ENCODE results near the gene MPPED1. TPM values are rescaled to one million over a fixed set of nuclear protein-coding genes. Genes with fewer than 3 reads are reported as not detected.
A peak's percentile ranks its signal among the peaks of the same experiment; 100 is the strongest.

Gene MPPED1
- total RNA-seq, 1 experiment from 2014 or later, result not detected

- no peak for DNase-seq (ENCODE audit: low spot score)
- Histone ChIP-seq H3K27ac (ENCODE audit: low read depth, low read length, poor library complexity, severe bottlenecking) (no peak overlapping the region), H3K9me3 (ENCODE audit: low read depth, low read length, poor library complexity, severe bottlenecking) (no peaks in the 10 kb centered on the region), H3K4me3 (ENCODE audit: low read depth, low read length, poor library complexity, severe bottlenecking) (no peak overlapping the region), H3K4me1 (ENCODE audit: insufficient read depth, low read length, poor library complexity, severe bottlenecking) (no peaks in the 10 kb centered on the region), H3K27me3 (replicated peaks; ENCODE audit: insufficient read depth, low read depth, low read length, poor library complexity) (no peaks in the 10 kb centered on the region), H3K36me3 (ENCODE audit: insufficient read depth, low read length, poor library complexity, severe bottlenecking) (no peaks in the 10 kb centered on the region)
- intact Hi-C loops (cut with micrococcal nuclease; ENCODE audit: unreplicated experiment), result no loop called here
- no TSS peak for BruUV-seq (replicated peaks)
- CTCF ChIA-PET, result no interaction called here
- TF ChIP-seq CTCF (conservative IDR thresholded peaks at IDR 0.05; ENCODE audit: low read depth, low read length) (no peak), EZH2 (IDR thresholded peaks at IDR 0.05; ENCODE audit: borderline replicate concordance, low read depth, low read length, poor library complexity, severe bottlenecking) (no peak)
- POLR2A ChIA-PET (ENCODE audit: low non-redundant PET), result no interaction called here
These were observed 103.6 kb downstream of the MPPED1 start for GRCh38 chr22:43515411-43515810.

GRCh38 chr22:43515902-43516301, 104.1 kb downstream of the MPPED1 start:
- no peak overlapping the region for H3K27ac ChIP-seq (ENCODE audit: low read depth, low read length, poor library complexity, severe bottlenecking)
- POLR2A ChIA-PET (ENCODE audit: low non-redundant PET), result no interaction called here
- DNase-seq (ENCODE audit: low spot score), result no peak
- H3K9me3 ChIP-seq (ENCODE audit: low read depth, low read length, poor library complexity, severe bottlenecking), result no peaks in the 10 kb centered on the region
- intact Hi-C loops (cut with micrococcal nuclease; ENCODE audit: unreplicated experiment), result no loop called here
- TF ChIP-seq CTCF (conservative IDR thresholded peaks at IDR 0.05; ENCODE audit: low read depth, low read length) (0 out of 2 replicates have a peak, but pooled peaks have one; percentile 15), EZH2 (IDR thresholded peaks at IDR 0.05; ENCODE audit: borderline replicate concordance, low read depth, low read length, poor library complexity, severe bottlenecking) (no peak)
- H3K4me1 ChIP-seq (ENCODE audit: insufficient read depth, low read length, poor library complexity, severe bottlenecking), result no peaks in the 10 kb centered on the region
- no peak overlapping the region for H3K4me3 ChIP-seq (ENCODE audit: low read depth, low read length, poor library complexity, severe bottlenecking)
- no peaks in the 10 kb centered on the region for H3K27me3 ChIP-seq (replicated peaks; ENCODE audit: insufficient read depth, low read depth, low read length, poor library complexity)
- BruUV-seq (replicated peaks), result no TSS peak
- CTCF ChIA-PET, result interaction anchor here (0.6 kb wide), 1 partner anchor 17 kb away, joined by 5 read pairs; no protein-coding TSS in a partner anchor
- no peaks in the 10 kb centered on the region for H3K36me3 ChIP-seq (ENCODE audit: insufficient read depth, low read length, poor library complexity, severe bottlenecking)

GRCh38 chr22:43516386-43516785, 104.6 kb downstream of the MPPED1 start:
- Histone ChIP-seq H3K4me1 (ENCODE audit: insufficient read depth, low read length, poor library complexity, severe bottlenecking) (no peaks in the 10 kb centered on the region), H3K9me3 (ENCODE audit: low read depth, low read length, poor library complexity, severe bottlenecking) (no peaks in the 10 kb centered on the region), H3K36me3 (ENCODE audit: insufficient read depth, low read length, poor library complexity, severe bottlenecking) (no peaks in the 10 kb centered on the region), H3K27ac (ENCODE audit: low read depth, low read length, poor library complexity, severe bottlenecking) (no peak overlapping the region), H3K4me3 (ENCODE audit: low read depth, low read length, poor library complexity, severe bottlenecking) (no peak overlapping the region), H3K27me3 (replicated peaks; ENCODE audit: insufficient read depth, low read depth, low read length, poor library complexity) (no peaks in the 10 kb centered on the region)
- no peak for DNase-seq (ENCODE audit: low spot score)
- ChIA-PET CTCF (interaction anchor here (0.6 kb wide), 1 partner anchor 16 kb away, joined by 5 read pairs; no protein-coding TSS in a partner anchor), POLR2A (ENCODE audit: low non-redundant PET) (no interaction called here)
- BruUV-seq (replicated peaks), result no TSS peak
- intact Hi-C loops (cut with micrococcal nuclease; ENCODE audit: unreplicated experiment), result no loop called here
- no peak for TF ChIP-seq CTCF (conservative IDR thresholded peaks at IDR 0.05; ENCODE audit: low read depth, low read length)
- no peak for TF ChIP-seq EZH2 (IDR thresholded peaks at IDR 0.05; ENCODE audit: borderline replicate concordance, low read depth, low read length, poor library complexity, severe bottlenecking)

Measured in A673 (cell line).